Measurements from ENCODE around the gene INAFM2.

GRCh38 chr15:40327457-40327856, 4.0 kb downstream of the INAFM2 start:
- TF ChIP-seq, protein P1, sequence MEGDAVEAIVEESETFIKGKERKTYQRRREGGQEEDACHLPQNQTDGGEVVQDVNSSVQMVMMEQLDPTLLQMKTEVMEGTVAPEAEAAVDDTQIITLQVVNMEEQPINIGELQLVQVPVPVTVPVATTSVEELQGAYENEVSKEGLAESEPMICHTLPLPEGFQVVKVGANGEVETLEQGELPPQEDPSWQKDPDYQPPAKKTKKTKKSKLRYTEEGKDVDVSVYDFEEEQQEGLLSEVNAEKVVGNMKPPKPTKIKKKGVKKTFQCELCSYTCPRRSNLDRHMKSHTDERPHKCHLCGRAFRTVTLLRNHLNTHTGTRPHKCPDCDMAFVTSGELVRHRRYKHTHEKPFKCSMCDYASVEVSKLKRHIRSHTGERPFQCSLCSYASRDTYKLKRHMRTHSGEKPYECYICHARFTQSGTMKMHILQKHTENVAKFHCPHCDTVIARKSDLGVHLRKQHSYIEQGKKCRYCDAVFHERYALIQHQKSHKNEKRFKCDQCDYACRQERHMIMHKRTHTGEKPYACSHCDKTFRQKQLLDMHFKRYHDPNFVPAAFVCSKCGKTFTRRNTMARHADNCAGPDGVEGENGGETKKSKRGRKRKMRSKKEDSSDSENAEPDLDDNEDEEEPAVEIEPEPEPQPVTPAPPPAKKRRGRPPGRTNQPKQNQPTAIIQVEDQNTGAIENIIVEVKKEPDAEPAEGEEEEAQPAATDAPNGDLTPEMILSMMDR (conservative IDR thresholded peaks at IDR 0.05; ENCODE audit: low read depth, low read length), result no peak
- TF ChIP-seq CEBPB (IDR thresholded peaks at IDR 0.05; ENCODE audit: low read depth, low read length) (no peak), USF2 (IDR thresholded peaks at IDR 0.05; ENCODE audit: low read depth, low read length) (no peak), MXI1 (IDR thresholded peaks at IDR 0.05; ENCODE audit: borderline replicate concordance, low read depth, low read length) (no peak), SMC3 (IDR thresholded peaks at IDR 0.05; ENCODE audit: low read depth, low read length) (no peak), ELK1 (IDR thresholded peaks at IDR 0.05; ENCODE audit: borderline replicate concordance, low read depth, low read length) (no peak), POLR2A (IDR thresholded peaks at IDR 0.05; ENCODE audit: low read depth, low read length) (no peak), BHLHE40 (IDR thresholded peaks at IDR 0.05; ENCODE audit: low read depth, low read length) (no peak), RFX5 (IDR thresholded peaks at IDR 0.05; ENCODE audit: low read depth, low read length) (no peak), RAD21 (IDR thresholded peaks at IDR 0.05; ENCODE audit: low read length) (no peak), MAFK (IDR thresholded peaks at IDR 0.05; ENCODE audit: low read depth, low read length) (no peak)
